GM21515 (cell line): Measurements from ENCODE around the gene KCNAB2.

Experiments
- ATAC-seq: cut with Tn5 transposase; IDR thresholded peaks from one replicate; pipeline ENCODE4 v1.9.1; 2021; ENCODE audit not compliant: unreplicated experiment

The KCNAB2 gene

DNA sequence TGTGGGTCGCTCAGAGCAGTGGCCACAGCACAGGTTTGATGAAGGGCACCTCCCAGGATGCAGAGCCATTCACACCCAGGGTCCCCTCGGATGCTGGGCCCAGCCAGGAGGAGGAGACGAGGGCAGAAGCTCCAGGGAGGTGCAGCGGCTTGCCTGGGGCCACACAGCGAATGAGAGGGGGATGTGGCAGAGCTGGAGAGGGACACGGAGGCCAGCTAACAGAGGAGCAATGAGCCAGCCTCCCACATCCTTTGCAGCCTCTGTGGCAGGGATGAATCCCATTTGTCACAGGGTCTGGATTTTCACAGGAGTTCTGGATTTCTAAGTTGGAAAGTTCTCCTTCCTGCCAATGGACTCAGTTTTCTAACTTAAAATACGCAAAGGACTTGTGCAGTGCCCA is 98.5 kb downstream of the KCNAB2 start:
- ATAC-seq: no peak

- ATAC-seq: no peak
Observed at GRCh38 chr1:6144647-6145395, 99.1 kb downstream of the KCNAB2 start.

GRCh38 chr1:6145396-6145750 is 99.7 kb downstream of the KCNAB2 start:
- ATAC-seq: no peak

DNA sequence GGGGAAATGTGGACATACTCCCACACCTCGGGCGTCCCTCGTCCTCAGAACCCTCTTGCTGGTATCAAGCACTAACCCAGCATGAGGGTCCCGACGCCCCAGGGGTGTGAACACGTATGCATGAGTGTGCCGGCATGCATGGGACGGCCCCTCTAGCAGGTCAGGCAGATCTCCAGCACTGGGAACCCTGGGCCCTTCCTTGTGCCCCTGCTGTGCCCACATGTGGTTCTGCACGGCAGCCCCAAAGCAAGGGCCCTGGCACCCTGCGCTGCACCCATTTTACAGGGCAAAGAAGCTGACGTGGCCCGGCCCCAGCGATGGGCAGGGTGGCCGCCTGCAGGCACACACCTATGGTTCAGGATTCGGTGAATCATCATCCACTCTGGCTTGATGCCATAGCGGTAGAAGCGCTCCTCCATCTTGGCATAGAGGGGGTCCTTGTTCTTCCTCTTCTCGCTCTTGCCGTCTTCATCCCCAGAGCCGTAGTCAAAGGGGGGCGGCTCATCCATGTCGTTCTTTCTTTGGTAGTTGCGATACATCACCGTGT is 100.2 kb downstream of the KCNAB2 start:
- ATAC-seq: no peak

DNA sequence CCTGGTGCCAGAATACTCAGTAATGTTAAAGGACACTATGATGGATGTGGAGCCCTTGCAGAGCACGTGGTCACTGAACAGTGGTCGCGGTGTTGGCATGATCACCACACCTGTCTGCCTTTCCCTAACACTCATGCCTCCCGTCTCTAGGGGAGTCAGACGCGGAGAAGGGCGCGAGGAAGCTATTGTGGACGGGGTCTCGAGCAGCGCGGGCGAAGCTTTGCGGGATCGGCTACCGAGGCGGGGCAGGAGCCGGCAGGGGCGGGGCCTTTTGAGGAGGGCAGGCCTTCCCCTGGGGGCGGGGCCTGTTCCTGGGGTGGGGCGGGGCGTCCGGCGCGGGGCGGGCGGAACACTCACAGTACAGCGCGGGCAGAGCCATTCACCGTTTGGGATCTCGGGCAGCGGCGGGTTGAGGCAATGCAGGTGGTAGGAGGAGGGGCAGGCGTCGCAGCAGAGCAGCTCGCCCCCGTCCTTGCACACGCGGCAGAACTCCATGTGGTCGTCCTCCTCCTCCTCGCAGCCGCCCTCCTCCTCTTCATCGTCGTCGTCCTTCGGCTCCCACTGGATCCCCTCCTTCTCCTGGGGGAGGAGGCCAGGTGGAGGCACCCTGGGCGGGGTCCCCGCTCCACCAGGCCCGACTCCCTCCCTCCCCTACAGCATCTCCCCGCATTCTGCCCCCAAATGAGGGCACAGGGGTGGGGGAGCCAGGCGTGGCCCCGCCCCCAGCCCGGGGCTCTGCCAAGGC is 103.0 kb downstream of the KCNAB2 start:
- no peak for ATAC-seq

DNA sequence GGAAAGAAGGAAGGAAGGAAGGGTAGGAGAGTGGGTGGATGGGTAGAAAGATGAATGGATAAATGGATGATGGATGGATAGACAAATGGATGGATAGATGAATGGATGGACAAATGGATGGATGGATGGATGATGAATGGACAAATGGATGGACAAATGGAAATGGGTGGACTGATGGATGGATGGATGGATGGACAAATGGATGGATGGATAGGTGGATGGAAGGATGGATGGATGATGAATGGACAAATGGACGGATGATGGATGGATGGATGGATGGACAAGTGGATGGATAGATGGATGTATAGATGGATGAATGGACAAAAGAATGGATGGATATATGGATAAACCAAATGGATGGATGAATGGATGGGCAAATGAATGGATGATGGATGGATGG is 103.9 kb downstream of the KCNAB2 start:
- ATAC-seq: no peak

- ATAC-seq: no peak
Observed at GRCh38 chr1:6150006-6150938, 104.6 kb downstream of the KCNAB2 start.
